ENCODE results near the gene KLRC4. TPM values are rescaled to one million over a fixed set of nuclear protein-coding genes. Genes with fewer than 3 reads are reported as not detected.
A peak's percentile ranks its signal among the peaks of the same experiment; 100 is the strongest.
"Not testable (repeated sequence)": the region's sequence is repeated elsewhere in the genome, so short reads cannot be mapped to it uniquely, and the experiment has no call there.

The KLRC4 gene, protein sequence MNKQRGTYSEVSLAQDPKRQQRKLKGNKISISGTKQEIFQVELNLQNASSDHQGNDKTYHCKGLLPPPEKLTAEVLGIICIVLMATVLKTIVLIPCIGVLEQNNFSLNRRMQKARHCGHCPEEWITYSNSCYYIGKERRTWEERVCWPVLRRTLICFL
- 1 to 10 TPM; 3.2 to 7.7 TPM for total RNA-seq
- polyA plus RNA-seq (ENCODE audit: insufficient read length in 2 of 2), result 1 to 10 TPM; 3.8 to 4.2 TPM
- long read RNA-seq, donor 1, partial matches to known transcripts, result 0 of 1 reads
- long read RNA-seq, donor 1, other reads (novel, unspliced or antisense), result 0 of 1 reads
- long read RNA-seq, donor 2, result 0 reads
- long read RNA-seq, donor 3, result 0 reads
- long read RNA-seq, donor 4, result 0 reads

DNA sequence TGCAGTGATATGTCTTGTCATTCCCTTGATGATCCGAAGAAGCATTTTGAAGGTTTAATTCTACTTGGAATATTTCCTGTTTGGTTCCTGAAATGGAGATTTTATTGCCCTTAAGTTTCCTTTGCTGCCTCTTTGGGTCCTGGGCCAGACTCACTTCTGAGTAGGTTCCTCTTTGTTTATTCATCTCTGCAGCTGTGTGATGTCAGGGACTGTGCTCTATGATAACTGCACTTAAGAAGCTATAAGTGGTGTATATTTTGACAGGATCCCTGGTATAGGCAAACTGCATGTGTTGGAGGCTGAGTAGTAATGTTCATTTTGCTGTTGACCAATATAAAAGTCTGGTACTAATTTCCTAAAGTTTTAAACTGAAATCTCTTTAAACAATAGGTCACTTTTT is at the start of gene KLRC4:
Gene KLRC4 (minus strand): TSS at position 366 of the 400 bp plus-strand sequence. CDS start 182 bp downstream, at position 184.
- Histone ChIP-seq H3K27ac (ENCODE audit: low read depth, low read length) (no peak within 1 kb of the TSS), H3K36me3 (ENCODE audit: control insufficient read depth, insufficient read depth, low read length) (no peaks in the 10 kb centered on the region), H3K4me1 (ENCODE audit: control insufficient read depth, insufficient read depth, low read length) (no peaks in the 10 kb centered on the region), H3K27me3 (ENCODE audit: control insufficient read depth, insufficient read depth, low read length) (no peaks in the 10 kb centered on the region), H3K4me3 (ENCODE audit: low read depth, low read length) (no peak within 1 kb of the TSS), H3K9me3 (ENCODE audit: control insufficient read depth, insufficient read depth, low read length) (no peaks in the 10 kb centered on the region)
- no CpG with 5 or more reads among the region's 1 CpG for WGBS (ENCODE audit: insufficient coverage)
- DNase-seq (ENCODE audit: low read depth in 4 of 6, low spot score in 6 of 6), result peak in 2 of 6 donors; percentile 21 to 43

DNA sequence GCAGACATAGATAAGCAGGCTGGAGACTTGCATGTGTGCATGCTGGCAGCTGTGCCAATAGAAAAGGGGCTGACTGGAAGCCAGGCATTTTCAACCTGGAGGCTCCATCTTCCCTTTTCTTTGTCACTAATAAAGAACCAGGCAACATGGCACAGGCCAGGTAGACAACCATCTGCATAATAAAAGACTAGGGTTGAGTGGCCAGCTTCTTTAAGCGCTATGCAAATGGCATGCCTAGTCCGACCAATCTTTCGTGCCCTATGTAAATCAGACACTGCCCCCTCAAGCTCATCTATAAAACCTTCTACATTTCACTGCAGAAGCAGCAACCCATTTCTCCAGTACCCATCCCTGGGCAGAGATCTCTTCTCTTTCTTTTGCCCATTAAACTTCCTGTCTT is 48.2 kb upstream of the KLRC4 start:
- H3K4me1 ChIP-seq (ENCODE audit: control insufficient read depth, insufficient read depth, low read length), result no peaks in the 10 kb centered on the region
- peaks cover 3% of the 10 kb centered on the region for H3K9me3 ChIP-seq (ENCODE audit: control insufficient read depth, insufficient read depth, low read length)
- 75% methylated on average over 3 of the region's 3 CpGs for WGBS (ENCODE audit: insufficient coverage)
- no peak overlapping the region for H3K27ac ChIP-seq (ENCODE audit: low read depth, low read length)
- no peak overlapping the region for H3K4me3 ChIP-seq (ENCODE audit: low read depth, low read length)
- H3K36me3 ChIP-seq (ENCODE audit: control insufficient read depth, insufficient read depth, low read length), result no peaks in the 10 kb centered on the region
- no peak for DNase-seq (ENCODE audit: low read depth in 4 of 6, low spot score in 6 of 6)
- no peaks in the 10 kb centered on the region for H3K27me3 ChIP-seq (ENCODE audit: control insufficient read depth, insufficient read depth, low read length)

DNA sequence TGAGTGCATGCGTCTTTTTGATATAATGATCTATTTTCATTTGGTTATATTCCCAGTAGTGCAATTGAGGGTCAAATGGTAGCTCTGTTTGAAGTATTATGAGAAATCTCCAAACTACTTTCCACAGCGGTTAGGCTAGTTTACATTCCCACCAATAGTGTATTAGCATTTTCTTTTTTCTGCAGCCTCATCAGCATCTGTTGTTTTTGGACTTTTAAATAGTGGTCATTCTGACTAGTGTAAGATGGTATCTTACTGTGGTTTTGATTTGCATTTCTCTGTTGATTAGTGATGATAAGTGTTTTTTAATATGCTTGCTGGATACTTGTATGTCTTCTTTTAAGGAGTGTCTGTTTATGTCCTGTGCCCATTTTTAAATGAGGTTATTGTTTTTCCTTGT is 47.3 kb upstream of the KLRC4 start:
- DNase-seq (ENCODE audit: low read depth in 4 of 6, low spot score in 6 of 6), result no peak
- Histone ChIP-seq H3K4me3 (ENCODE audit: low read depth, low read length) (no peak overlapping the region), H3K4me1 (ENCODE audit: control insufficient read depth, insufficient read depth, low read length) (no peaks in the 10 kb centered on the region), H3K36me3 (ENCODE audit: control insufficient read depth, insufficient read depth, low read length) (no peaks in the 10 kb centered on the region), H3K9me3 (ENCODE audit: control insufficient read depth, insufficient read depth, low read length) (peaks cover 3% of the 10 kb centered on the region), H3K27ac (ENCODE audit: low read depth, low read length) (no peak overlapping the region), H3K27me3 (ENCODE audit: control insufficient read depth, insufficient read depth, low read length) (no peaks in the 10 kb centered on the region)
- no CpG with 5 or more reads among the region's 2 CpGs for WGBS (ENCODE audit: insufficient coverage)

DNA sequence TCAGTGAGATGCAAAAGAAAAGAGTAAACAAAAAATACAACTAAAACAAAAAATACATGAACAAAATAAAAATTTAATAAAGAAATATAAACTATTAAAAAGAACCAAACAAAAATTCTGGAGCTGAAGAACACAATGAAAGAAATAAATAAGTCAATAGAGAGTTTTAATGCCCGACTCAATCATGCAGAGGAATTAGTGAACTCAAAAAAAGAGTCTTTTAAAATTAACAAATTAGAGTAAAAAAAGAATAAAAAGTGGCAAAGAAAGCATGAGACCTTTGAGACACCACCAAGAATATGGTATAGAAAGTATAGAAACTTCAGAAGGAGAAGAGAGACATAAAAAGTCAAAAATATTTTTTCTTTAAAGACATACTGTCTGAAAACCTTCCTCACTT is 46.2 kb upstream of the KLRC4 start:
- no peak overlapping the region for H3K27ac ChIP-seq (ENCODE audit: low read depth, low read length)
- no peaks in the 10 kb centered on the region for H3K27me3 ChIP-seq (ENCODE audit: control insufficient read depth, insufficient read depth, low read length)
- no CpG with 5 or more reads among the region's 1 CpG for WGBS (ENCODE audit: insufficient coverage)
- no peak for DNase-seq (ENCODE audit: low read depth in 4 of 6, low spot score in 6 of 6)
- no peaks in the 10 kb centered on the region for H3K4me1 ChIP-seq (ENCODE audit: control insufficient read depth, insufficient read depth, low read length)
- no peaks in the 10 kb centered on the region for H3K36me3 ChIP-seq (ENCODE audit: control insufficient read depth, insufficient read depth, low read length)
- H3K4me3 ChIP-seq (ENCODE audit: low read depth, low read length), result no peak overlapping the region
- peaks cover 3% of the 10 kb centered on the region for H3K9me3 ChIP-seq (ENCODE audit: control insufficient read depth, insufficient read depth, low read length)

DNA sequence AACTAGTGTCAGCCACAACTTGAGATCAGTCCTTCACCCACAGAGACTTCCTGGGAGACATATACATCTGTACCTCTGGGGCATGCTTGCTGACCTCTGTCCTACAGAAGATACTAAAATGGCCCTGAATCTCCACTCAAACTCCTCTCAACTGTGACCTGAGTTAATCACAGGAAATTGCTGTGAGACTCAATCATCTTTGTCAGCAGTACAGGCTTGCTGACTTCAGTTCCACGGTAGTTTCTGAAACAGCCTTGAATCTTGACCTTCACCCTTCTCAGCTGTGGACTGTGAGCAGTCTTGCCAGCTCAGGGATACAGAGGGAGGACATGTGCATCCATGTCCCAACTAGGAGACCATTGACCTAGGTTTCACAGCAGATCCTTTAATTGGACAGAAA is 45.0 kb upstream of the KLRC4 start:
- DNase-seq (ENCODE audit: low read depth in 4 of 6, low spot score in 6 of 6), result no peak
- no peak overlapping the region for H3K4me3 ChIP-seq (ENCODE audit: low read depth, low read length)
- H3K36me3 ChIP-seq (ENCODE audit: control insufficient read depth, insufficient read depth, low read length), result no peaks in the 10 kb centered on the region
- 79% methylated on average over 1 of the region's 1 CpG for WGBS (ENCODE audit: insufficient coverage)
- H3K27ac ChIP-seq (ENCODE audit: low read depth, low read length), result no peak overlapping the region
- peaks cover 3% of the 10 kb centered on the region for H3K9me3 ChIP-seq (ENCODE audit: control insufficient read depth, insufficient read depth, low read length)
- H3K27me3 ChIP-seq (ENCODE audit: control insufficient read depth, insufficient read depth, low read length), result no peaks in the 10 kb centered on the region
- H3K4me1 ChIP-seq (ENCODE audit: control insufficient read depth, insufficient read depth, low read length), result no peaks in the 10 kb centered on the region

DNA sequence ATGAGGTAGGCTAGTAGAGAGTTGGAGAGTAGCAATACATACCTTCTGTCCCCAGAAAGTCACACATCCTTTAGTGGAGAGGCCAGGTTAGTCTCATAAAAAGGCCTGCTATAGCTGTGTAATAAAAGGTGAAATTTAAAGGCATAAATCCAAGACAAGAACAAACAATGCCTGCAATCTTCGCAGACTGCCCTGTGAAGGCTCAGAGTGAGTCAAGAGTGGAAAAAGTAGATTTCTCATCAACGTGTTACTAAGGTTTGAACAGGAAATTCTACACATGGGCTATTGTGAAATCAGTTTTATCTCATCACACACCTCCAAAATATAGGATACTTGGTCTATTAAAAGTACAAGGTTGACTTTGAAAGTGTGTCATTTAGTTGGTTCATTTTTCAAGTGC is 43.6 kb upstream of the KLRC4 start, which contains the start of gene KLRC1:
Gene KLRC1 (minus strand): TSS at position 222 of the 400 bp plus-strand sequence. CDS start 2,221 bp downstream, outside the sequence.
- WGBS (ENCODE audit: insufficient coverage), result no CpG with 5 or more reads among the region's 2 CpGs
- Histone ChIP-seq H3K27me3 (ENCODE audit: control insufficient read depth, insufficient read depth, low read length) (no peaks in the 10 kb centered on the region), H3K4me1 (ENCODE audit: control insufficient read depth, insufficient read depth, low read length) (no peaks in the 10 kb centered on the region), H3K4me3 (ENCODE audit: low read depth, low read length) (no peak within 1 kb of the TSS), H3K36me3 (ENCODE audit: control insufficient read depth, insufficient read depth, low read length) (no peaks in the 10 kb centered on the region), H3K9me3 (ENCODE audit: control insufficient read depth, insufficient read depth, low read length) (peaks cover 3% of the 10 kb centered on the region), H3K27ac (ENCODE audit: low read depth, low read length) (no peak within 1 kb of the TSS)
- no peak for DNase-seq (ENCODE audit: low read depth in 4 of 6, low spot score in 6 of 6)

DNA sequence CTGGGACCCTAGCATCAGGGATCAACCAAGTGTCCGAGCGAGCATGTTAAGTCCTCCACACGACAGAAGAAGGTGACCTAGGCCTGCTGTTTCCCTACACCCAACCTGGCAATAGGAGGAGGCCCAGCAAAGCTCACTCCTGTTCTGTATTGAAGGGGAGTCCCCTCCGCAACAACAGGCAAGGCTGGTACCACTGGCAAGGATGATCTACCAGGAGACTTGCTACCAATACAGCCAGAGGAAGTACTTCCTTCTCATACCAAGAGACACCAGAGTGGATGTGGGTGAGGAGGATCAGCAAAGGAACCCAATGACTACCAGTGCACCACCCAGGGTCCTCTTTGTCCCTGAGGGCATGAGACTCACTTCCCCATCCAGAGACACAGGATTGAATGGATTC is 38.7 kb upstream of the KLRC4 start:
- no CpG with 5 or more reads among the region's 4 CpGs for WGBS (ENCODE audit: insufficient coverage)
- Histone ChIP-seq H3K9me3 (ENCODE audit: control insufficient read depth, insufficient read depth, low read length) (no peaks in the 10 kb centered on the region), H3K27me3 (ENCODE audit: control insufficient read depth, insufficient read depth, low read length) (no peaks in the 10 kb centered on the region), H3K27ac (ENCODE audit: low read depth, low read length) (no peak overlapping the region), H3K36me3 (ENCODE audit: control insufficient read depth, insufficient read depth, low read length) (no peaks in the 10 kb centered on the region), H3K4me3 (ENCODE audit: low read depth, low read length) (no peak overlapping the region), H3K4me1 (ENCODE audit: control insufficient read depth, insufficient read depth, low read length) (no peaks in the 10 kb centered on the region)
- DNase-seq (ENCODE audit: low read depth in 4 of 6, low spot score in 6 of 6), result no peak

DNA sequence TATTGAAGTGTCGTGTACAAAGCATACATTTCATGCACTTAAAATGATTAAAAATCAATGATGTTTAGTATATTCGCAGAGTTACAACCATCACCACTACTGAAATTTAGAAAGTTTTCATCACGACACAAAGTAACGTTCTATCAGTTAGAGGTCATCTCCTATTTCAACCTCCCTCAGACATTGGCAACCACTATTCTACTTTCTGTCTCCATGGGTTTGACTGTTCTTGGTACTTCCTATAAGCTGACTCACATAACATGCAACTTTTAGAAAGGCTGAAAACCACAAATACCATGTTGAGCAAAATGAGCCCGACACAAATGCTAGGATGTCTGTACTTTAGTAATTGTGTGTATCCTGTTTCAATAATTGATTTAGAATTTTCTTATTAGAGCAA is 36.5 kb upstream of the KLRC4 start:
- not testable (repeated sequence) for DNase-seq (ENCODE audit: low read depth in 4 of 6, low spot score in 6 of 6); H3K4me1 ChIP-seq (ENCODE audit: control insufficient read depth, insufficient read depth, low read length); H3K27me3 ChIP-seq (ENCODE audit: control insufficient read depth, insufficient read depth, low read length); H3K27ac ChIP-seq (ENCODE audit: low read depth, low read length); H3K36me3 ChIP-seq (ENCODE audit: control insufficient read depth, insufficient read depth, low read length); H3K4me3 ChIP-seq (ENCODE audit: low read depth, low read length); H3K9me3 ChIP-seq (ENCODE audit: control insufficient read depth, insufficient read depth, low read length)
- 80% methylated on average over 1 of the region's 5 CpGs for WGBS (ENCODE audit: insufficient coverage)

DNA sequence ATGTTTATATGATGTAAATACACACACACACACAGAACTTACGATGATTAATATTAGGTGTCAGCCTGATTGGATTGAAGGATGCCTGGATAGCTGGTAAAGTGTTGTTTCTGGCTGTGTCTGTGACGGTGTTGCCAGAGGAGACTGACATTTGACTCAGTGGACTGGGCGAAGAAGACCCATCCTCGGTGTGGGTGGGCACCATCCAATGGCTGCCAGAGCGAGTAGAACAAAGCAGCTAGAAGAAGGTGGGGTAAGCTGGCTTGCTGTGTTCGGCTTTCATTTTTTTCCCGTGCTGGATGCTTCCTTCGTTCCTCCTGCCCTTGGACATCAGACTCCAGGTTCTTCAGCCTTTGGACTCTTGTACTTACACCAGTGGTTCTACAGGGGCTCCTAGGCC is 31.6 kb upstream of the KLRC4 start:
- H3K9me3 ChIP-seq (ENCODE audit: control insufficient read depth, insufficient read depth, low read length); DNase-seq (ENCODE audit: low read depth in 4 of 6, low spot score in 6 of 6); H3K4me1 ChIP-seq (ENCODE audit: control insufficient read depth, insufficient read depth, low read length); H3K36me3 ChIP-seq (ENCODE audit: control insufficient read depth, insufficient read depth, low read length); H3K4me3 ChIP-seq (ENCODE audit: low read depth, low read length); H3K27ac ChIP-seq (ENCODE audit: low read depth, low read length); H3K27me3 ChIP-seq (ENCODE audit: control insufficient read depth, insufficient read depth, low read length): not testable (repeated sequence)
- 94% methylated on average over 6 of the region's 8 CpGs for WGBS (ENCODE audit: insufficient coverage)

DNA sequence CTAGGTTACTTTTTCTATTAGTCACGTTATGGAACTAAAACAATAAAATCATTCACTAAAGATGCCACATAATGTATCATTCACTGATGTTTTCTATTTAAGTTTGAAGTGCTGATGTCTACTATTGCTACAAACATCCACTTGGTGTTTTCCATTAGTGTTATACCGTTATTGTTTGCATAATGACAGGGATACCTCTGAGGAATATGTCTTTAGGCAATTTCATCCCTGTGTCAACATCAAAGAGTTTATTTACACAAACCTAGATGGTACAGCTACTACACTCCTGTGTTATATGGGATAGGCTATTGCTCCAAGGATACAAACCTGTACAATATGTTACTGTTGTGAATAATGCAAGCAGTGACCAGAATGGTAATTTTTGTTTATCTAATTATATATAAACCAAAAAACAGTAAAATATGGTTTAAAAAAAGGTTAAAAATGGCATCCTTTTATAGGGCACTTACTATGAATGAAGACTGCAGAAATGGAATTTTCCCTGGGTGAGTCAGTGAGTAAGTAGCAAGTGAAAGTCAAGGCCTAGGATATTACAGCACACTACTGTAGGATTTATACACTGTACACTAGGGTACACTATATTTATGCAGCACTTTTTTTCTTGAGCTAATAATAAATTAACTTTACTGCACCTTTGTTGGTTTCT is 30.2 kb upstream of the KLRC4 start:
- not testable (repeated sequence) for H3K4me3 ChIP-seq (ENCODE audit: low read depth, low read length); H3K27me3 ChIP-seq (ENCODE audit: control insufficient read depth, insufficient read depth, low read length); H3K27ac ChIP-seq (ENCODE audit: low read depth, low read length); DNase-seq (ENCODE audit: low read depth in 4 of 6, low spot score in 6 of 6); H3K4me1 ChIP-seq (ENCODE audit: control insufficient read depth, insufficient read depth, low read length); H3K36me3 ChIP-seq (ENCODE audit: control insufficient read depth, insufficient read depth, low read length); H3K9me3 ChIP-seq (ENCODE audit: control insufficient read depth, insufficient read depth, low read length)
- no CpG with 5 or more reads among the region's 2 CpGs for WGBS (ENCODE audit: insufficient coverage)
